Motor neuron (in vitro differentiated cells): ENCODE measurements around the gene ZNF469. TPM values are rescaled to one million over a fixed set of nuclear protein-coding genes. Genes with fewer than 3 reads are reported as not detected.

Source experiments
- ATAC-seq, 8 experiments: fragments of 200-7000 bp; cut with Tn5 transposase; replicated peaks in 6 of 8; 2 replicates each; pipeline ENCODE4 v1.8.0; 2021; ENCODE audit warnings: mild to moderate bottlenecking in 8 of 8, moderate library complexity in 8 of 8
- H3K27ac ChIP-seq, 2 donors: fragments of 250-450 bp; sonication (Bioruptor Pico); 2 replicates each; pipeline ENCODE4 v1.9.0; 2021; ENCODE audit warnings: antibody characterized with exemption in 2 of 2, mild to moderate bottlenecking in 2 of 2, moderate library complexity in 1 of 2
- H3K4me1 ChIP-seq, 2 donors: fragments of 250-450 bp; sonication (Bioruptor Pico); replicated peaks in 1 of 2; 2 replicates each; pipeline ENCODE4 v1.6.1; 2021; ENCODE audit warnings: antibody characterized with exemption in 2 of 2, mild to moderate bottlenecking in 2 of 2, moderate library complexity in 1 of 2
- H3K4me3 ChIP-seq, 5 donors: fragments of 250-450 bp; sonication (Bioruptor Pico); 2 replicates each; pipeline ENCODE4 v1.9.0; 2021; ENCODE audit warnings: antibody characterized with exemption in 5 of 5, mild to moderate bottlenecking in 5 of 5, moderate library complexity in 4 of 5
- WGBS, 10 experiments: fragments of 450-650 bp; shearing (Covaris generic); methylation state at CpG; one replicate each; pipeline ENCODE4 v1.0.0; 2022; 5-methylcytosine and 5-hydroxymethylcytosine counted together
- in situ Hi-C, 9 experiments: fragments of 400-800 bp; cut with MboI; loops; one replicate each; pipeline ENCODE4 v1.15.0; 2021; ENCODE audit warnings: low sequenced_read_pairs in 9 of 9, low pct_unique_long_range_greater_than_20kb in 2 of 9; ENCODE audit not compliant: unreplicated experiment in 9 of 9
- total RNA-seq, 8 experiments: library from RNA; unstranded; fragments of 300-600 nt; gene quantifications; 2 replicates each; pipeline versions ENCODE4 v1.2.3 to v1.2.4, GENCODE V29; 2022

The ZNF469 gene
- total RNA-seq, 8 experiments from 2014 or later, result 0.13 to 1.0 (median 0.34) TPM

- in situ Hi-C loops, result no loop called here
- 43 to 94% (median 81%) methylated on average over 2 of the region's 2 CpGs; no CpG with 5 or more reads in 1 of the 10 experiments for WGBS, 10 experiments
Observed at GRCh38 chr16:88372522-88372921, 10.2 kb upstream of the ZNF469 start.

GRCh38 chr16:88373211-88373610, 9.5 kb upstream of the ZNF469 start:
- no peak overlapping the region for H3K4me3 ChIP-seq
- no peak overlapping the region for H3K27ac ChIP-seq
- 60 to 93% methylated on average over 1 to 2 of the region's 2 CpGs; no CpG with 5 or more reads in 8 of the 10 experiments for WGBS, 10 experiments
- no peak for ATAC-seq
- peaks cover 9 to 35% of the 10 kb centered on the region in 2 donors for H3K4me1 ChIP-seq
- in situ Hi-C loops, result no loop called here

More at GRCh38 chr16:88372522-88372921, 10.2 kb upstream of the ZNF469 start:
- no peak overlapping the region for H3K27ac ChIP-seq
- ATAC-seq, result no peak
- no peak overlapping the region for H3K4me3 ChIP-seq
- peaks cover 9 to 29% of the 10 kb centered on the region in 2 donors for H3K4me1 ChIP-seq

GRCh38 chr16:88373927-88374492, 8.7 kb upstream of the ZNF469 start:
- 44 to 100% (median 74%) methylated on average over 2 to 3 of the region's 5 CpGs; no CpG with 5 or more reads in 1 of the 10 experiments for WGBS, 10 experiments
- H3K27ac ChIP-seq, result no peak overlapping the region
- no peak overlapping the region for H3K4me3 ChIP-seq
- in situ Hi-C loops, result no loop called here
- peaks cover 9 to 35% of the 10 kb centered on the region in 2 donors for H3K4me1 ChIP-seq
- ATAC-seq, result no peak

GRCh38 chr16:88374736-88375135, 8.0 kb upstream of the ZNF469 start:
- no peak overlapping the region for H3K27ac ChIP-seq
- ATAC-seq, result no peak
- in situ Hi-C loops, result no loop called here
- H3K4me3 ChIP-seq, result no peak overlapping the region
- 63 to 89% (median 86%) methylated on average over 4 to 15 of the region's 22 CpGs; no CpG with 5 or more reads in 6 of the 10 experiments for WGBS, 10 experiments
- H3K4me1 ChIP-seq, result peaks cover 9 to 35% of the 10 kb centered on the region in 2 donors

GRCh38 chr16:88375236-88375975, 7.4 kb upstream of the ZNF469 start:
- 60 to 78% (median 74%) methylated on average over 1 to 15 of the region's 24 CpGs; no CpG with 5 or more reads in 2 of the 10 experiments for WGBS, 10 experiments
- H3K4me3 ChIP-seq, result no peak overlapping the region
- peaks cover 9 to 35% of the 10 kb centered on the region in 2 donors for H3K4me1 ChIP-seq
- peak overlapping the region in 1 of 2 donors; percentile 19 for H3K27ac ChIP-seq
- ATAC-seq, result peak in 3 of 8 experiments; percentile 2 to 22 (median 8)
- in situ Hi-C loops, result no loop called here

GRCh38 chr16:88375996-88376834, 6.5 kb upstream of the ZNF469 start:
- in situ Hi-C loops, result no loop called here
- ATAC-seq, result peak in 5 of 8 experiments; percentile 84 to 86 (median 85)
- H3K27ac ChIP-seq, result peak overlapping the region in 1 of 2 donors; percentile 63
- peaks cover 9 to 35% of the 10 kb centered on the region in 2 donors for H3K4me1 ChIP-seq
- 47 to 96% (median 58%) methylated on average over 2 to 23 of the region's 50 CpGs; no CpG with 5 or more reads in 5 of the 10 experiments for WGBS, 10 experiments
- no peak overlapping the region for H3K4me3 ChIP-seq

GRCh38 chr16:88376835-88377726, 5.7 kb upstream of the ZNF469 start:
- WGBS, 10 experiments, result 80 to 92% (median 85%) methylated on average over 1 to 4 of the region's 30 CpGs; no CpG with 5 or more reads in 7 of the 10 experiments
- Histone ChIP-seq H3K4me3 (no peak overlapping the region), H3K4me1 (peaks cover 9 to 43% of the 10 kb centered on the region in 2 donors), H3K27ac (peak overlapping the region in 1 of 2 donors; percentile 63)
- in situ Hi-C loops, result no loop called here
- ATAC-seq, result peak in 2 of 8 experiments; percentile 7 to 14

- in situ Hi-C loops, result no loop called here
- no peak overlapping the region for H3K27ac ChIP-seq
- WGBS, 10 experiments, result 60 to 100% (median 85%) methylated on average over 1 to 4 of the region's 12 CpGs; no CpG with 5 or more reads in 6 of the 10 experiments
- peaks cover 9 to 50% of the 10 kb centered on the region in 2 donors for H3K4me1 ChIP-seq
- no peak for ATAC-seq
- H3K4me3 ChIP-seq, result no peak overlapping the region
Observed at GRCh38 chr16:88377961-88378360, 4.8 kb upstream of the ZNF469 start.

- WGBS, 10 experiments, result 60 to 78% (median 78%) methylated on average over 1 to 5 of the region's 12 CpGs; no CpG with 5 or more reads in 7 of the 10 experiments
- Histone ChIP-seq H3K27ac (no peak overlapping the region), H3K4me3 (no peak overlapping the region), H3K4me1 (peaks cover 9 to 51% of the 10 kb centered on the region in 2 donors)
- in situ Hi-C loops, result no loop called here
- no peak for ATAC-seq
Observed at GRCh38 chr16:88378401-88378800, 4.4 kb upstream of the ZNF469 start.

GRCh38 chr16:88378836-88379693, 3.7 kb upstream of the ZNF469 start:
- no peak overlapping the region for H3K4me3 ChIP-seq
- no peak overlapping the region for H3K27ac ChIP-seq
- 20 to 100% (median 70%) methylated on average over 1 to 6 of the region's 25 CpGs; no CpG with 5 or more reads in 3 of the 10 experiments for WGBS, 10 experiments
- ATAC-seq, result no peak
- in situ Hi-C loops, result no loop called here
- peaks cover 9 to 51% of the 10 kb centered on the region in 2 donors for H3K4me1 ChIP-seq

GRCh38 chr16:88379694-88380040, 3.1 kb upstream of the ZNF469 start:
- Histone ChIP-seq H3K27ac (no peak overlapping the region), H3K4me1 (peaks cover 9 to 49% of the 10 kb centered on the region in 2 donors), H3K4me3 (no peak overlapping the region)
- no peak for ATAC-seq
- 78 to 100% (median 80%) methylated on average over 1 to 4 of the region's 8 CpGs; no CpG with 5 or more reads in 7 of the 10 experiments for WGBS, 10 experiments
- in situ Hi-C loops, result no loop called here
